Activated CD8-positive, alpha-beta memory T cell treated with anti-CD3 and anti-CD28 coated beads, Interleukin-2, amount 50 U/mL, for 1 hour (primary cell): ENCODE data around the gene PARP1.
"Not testable (repeated sequence)": the region's sequence is repeated elsewhere in the genome, so short reads cannot be mapped to it uniquely, and the experiment has no call there.

Experiments
- DNase-seq: peaks from one replicate; pipeline ENCODE4 v3.0.0-alpha.2; 2020; ENCODE audit errors: extremely low read depth

PARP1 gene

GRCh38 chr1:226428791-226429461, 21.0 kb upstream of the PARP1 start:
- DNase-seq: no peak

- DNase-seq: no peak
Observed at GRCh38 chr1:226428348-226428747, 20.5 kb upstream of the PARP1 start.

- DNase-seq: no peak
Observed at GRCh38 chr1:226427131-226427530, 19.2 kb upstream of the PARP1 start.

- not testable (repeated sequence) for DNase-seq
Observed at GRCh38 chr1:226426395-226426794, 18.5 kb upstream of the PARP1 start.

GRCh38 chr1:226425431-226426031, 17.6 kb upstream of the PARP1 start:
- no peak for DNase-seq

GRCh38 chr1:226425004-226425378, 17.1 kb upstream of the PARP1 start:
- no peak for DNase-seq

- no peak for DNase-seq
Observed at GRCh38 chr1:226424221-226425003, 16.5 kb upstream of the PARP1 start.

GRCh38 chr1:226422478-226422877, 14.6 kb upstream of the PARP1 start:
- DNase-seq: no peak

- no peak for DNase-seq
Observed at GRCh38 chr1:226420897-226421296, 13.0 kb upstream of the PARP1 start.

- no peak for DNase-seq
Observed at GRCh38 chr1:226420328-226420727, 12.4 kb upstream of the PARP1 start.

- no peak for DNase-seq
Observed at GRCh38 chr1:226419284-226420029, 11.6 kb upstream of the PARP1 start.

- no peak for DNase-seq
Observed at GRCh38 chr1:226417830-226418546, 10.1 kb upstream of the PARP1 start.

- no peak for DNase-seq
Observed at GRCh38 chr1:226417350-226417749, 9.5 kb upstream of the PARP1 start.

- no peak for DNase-seq
Observed at GRCh38 chr1:226414098-226414698, 6.3 kb upstream of the PARP1 start.

- no peak for DNase-seq
Observed at GRCh38 chr1:226411619-226412018, 3.7 kb upstream of the PARP1 start.

GRCh38 chr1:226410958-226411357, 3.1 kb upstream of the PARP1 start:
- no peak for DNase-seq

GRCh38 chr1:226409392-226409791, 1.5 kb upstream of the PARP1 start:
- no peak for DNase-seq

- DNase-seq: no peak
Observed at GRCh38 chr1:226408285-226409184, 642 bp upstream of the PARP1 start.

- DNase-seq: no peak
Observed at GRCh38 chr1:226407199-226407496, 745 bp downstream of the PARP1 start.

GRCh38 chr1:226406401-226406881, 1.5 kb downstream of the PARP1 start:
- DNase-seq: no peak
